SJCRH30 (cell line): Measurements from ENCODE around the gene TNFRSF1B. TPM values are rescaled to one million over a fixed set of nuclear protein-coding genes. Genes with fewer than 3 reads are reported as not detected.

ENCODE experiments used
- DNase-seq, 2 experiments: peaks; one replicate each; pipeline ENCODE4 v3.0.0-alpha.2; 2015 to 2020
- H3K27ac ChIP-seq: fragments of 250-450 bp; sonication (Bioruptor Pico); 2 replicates; pipeline ENCODE4 v1.5.1; 2020; ENCODE audit warnings: mild to moderate bottlenecking, moderate library complexity
- H3K27me3 ChIP-seq: fragments of 250-450 bp; sonication (Bioruptor Pico); 2 replicates; pipeline ENCODE4 v1.5.1; 2020; ENCODE audit warnings: mild to moderate bottlenecking, moderate library complexity
- H3K36me3 ChIP-seq: fragments of 250-450 bp; sonication (Bioruptor Pico); 2 replicates; pipeline ENCODE4 v1.5.1; 2020; ENCODE audit warnings: mild to moderate bottlenecking, moderate library complexity
- H3K4me1 ChIP-seq: fragments of 250-450 bp; sonication (Bioruptor Pico); 2 replicates; pipeline ENCODE4 v1.5.1; 2020; ENCODE audit warnings: mild to moderate bottlenecking, moderate library complexity
- H3K4me3 ChIP-seq: fragments of 250-450 bp; sonication (Bioruptor Pico); 2 replicates; pipeline ENCODE4 v1.5.1; 2020; ENCODE audit warnings: mild to moderate bottlenecking, moderate library complexity
- H3K9me3 ChIP-seq: fragments of 250-450 bp; sonication (Bioruptor Pico); replicated peaks from 2 replicates; pipeline ENCODE4 v1.5.1; 2020; ENCODE audit warnings: mild to moderate bottlenecking, moderate library complexity
- total RNA-seq: library from RNA; depleted of rRNA; stranded (reverse); fragments of >200 nt; shearing (Covaris generic); gene quantifications from 2 replicates; pipeline ENCODE4 v1.2.3, GENCODE V29; 2014

The TNFRSF1B gene
- total RNA-seq, 1 experiment from 2014 or later, result 6.8 TPM

- Histone ChIP-seq H3K4me3 (no peak overlapping the region), H3K9me3 (no peaks in the 10 kb centered on the region), H3K27ac (no peak overlapping the region), H3K36me3 (no peaks in the 10 kb centered on the region), H3K27me3 (no peaks in the 10 kb centered on the region), H3K4me1 (peaks cover 34% of the 10 kb centered on the region)
- DNase-seq, result no peak
Observed at GRCh38 chr1:12173041-12173509, 6.3 kb downstream of the TNFRSF1B start.

DNA sequence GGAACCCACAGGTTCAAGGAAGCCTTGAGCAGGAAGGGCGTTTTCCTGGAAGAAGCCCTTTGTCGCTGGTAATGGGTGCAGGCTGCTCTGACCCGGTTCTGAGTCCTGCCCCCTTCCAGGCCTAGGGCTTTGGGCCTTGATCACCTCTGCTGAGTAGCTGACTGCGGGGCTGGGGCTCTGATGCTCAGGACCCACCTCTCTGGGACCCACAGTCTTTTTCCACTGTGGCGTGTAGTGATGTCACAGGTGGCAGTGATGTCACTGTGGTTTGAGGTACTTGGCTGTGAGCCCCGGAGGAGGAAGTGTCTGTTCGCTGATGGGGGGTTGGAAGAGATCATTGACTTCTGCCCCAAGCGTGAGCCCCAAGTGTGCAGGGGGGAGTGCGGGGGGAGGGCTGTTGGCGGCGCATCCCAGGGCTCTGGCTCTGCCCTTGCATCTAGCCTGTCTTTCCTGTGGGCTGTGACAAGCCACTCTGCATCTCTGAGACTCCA is 6.9 kb downstream of the TNFRSF1B start:
- Histone ChIP-seq H3K9me3 (no peaks in the 10 kb centered on the region), H3K27me3 (no peaks in the 10 kb centered on the region), H3K27ac (no peak overlapping the region), H3K4me1 (peaks cover 37% of the 10 kb centered on the region), H3K4me3 (no peak overlapping the region), H3K36me3 (no peaks in the 10 kb centered on the region)
- DNase-seq, result no peak

- Histone ChIP-seq H3K4me3 (no peak overlapping the region), H3K36me3 (no peaks in the 10 kb centered on the region), H3K9me3 (no peaks in the 10 kb centered on the region), H3K27ac (no peak overlapping the region; the same call in 1 of the 2 replicates), H3K4me1 (peaks cover 42% of the 10 kb centered on the region), H3K27me3 (no peaks in the 10 kb centered on the region)
- peak; percentile 82 to 88 for DNase-seq
Observed at GRCh38 chr1:12174924-12175810, 8.4 kb downstream of the TNFRSF1B start.

GRCh38 chr1:12176298-12177118 is 9.7 kb downstream of the TNFRSF1B start:
- peaks cover 42% of the 10 kb centered on the region for H3K4me1 ChIP-seq
- H3K4me3 ChIP-seq, result no peak overlapping the region
- no peaks in the 10 kb centered on the region for H3K36me3 ChIP-seq
- H3K9me3 ChIP-seq, result no peaks in the 10 kb centered on the region
- no peak for DNase-seq
- no peak overlapping the region for H3K27ac ChIP-seq
- no peaks in the 10 kb centered on the region for H3K27me3 ChIP-seq

DNA sequence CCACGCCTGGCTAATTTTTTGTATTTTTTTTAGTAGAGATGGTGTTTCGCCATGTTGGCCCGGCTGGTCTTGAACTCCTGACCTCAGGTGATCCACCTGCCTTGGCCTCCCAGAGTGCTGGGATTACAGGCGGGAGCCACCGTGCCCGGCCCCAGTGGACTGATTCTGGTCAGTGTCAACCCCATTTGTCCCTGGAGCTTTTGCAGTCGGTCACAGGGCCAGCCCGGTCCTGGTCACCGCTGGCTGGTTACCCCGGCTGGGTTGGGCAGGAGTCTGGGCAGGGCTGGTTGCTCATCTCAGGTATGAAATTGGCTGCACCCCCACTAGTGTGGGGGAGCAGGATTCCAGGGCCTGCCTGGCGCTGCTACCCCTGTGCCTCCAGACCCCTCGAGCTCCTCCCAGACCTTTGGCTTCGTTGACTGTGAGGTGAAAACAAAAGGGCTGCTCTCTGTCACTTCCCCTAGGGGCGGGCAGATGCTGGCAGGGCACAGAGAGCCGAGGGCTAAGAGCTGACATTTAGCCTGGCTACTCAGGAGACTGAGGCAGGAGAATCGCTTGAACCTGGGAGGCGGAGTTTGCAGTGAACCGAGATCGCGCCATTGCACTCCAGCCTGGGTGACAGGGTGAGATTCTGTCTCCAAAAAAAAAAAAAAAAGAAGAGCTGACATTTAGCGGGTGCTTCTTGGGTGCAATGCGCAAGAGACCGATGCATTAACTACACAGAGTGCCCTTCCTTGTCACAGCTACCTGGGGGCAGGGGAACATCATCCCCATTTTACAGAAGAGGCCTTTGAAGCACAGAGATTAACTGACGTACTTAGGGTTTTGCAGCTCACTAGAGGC is 10.6 kb downstream of the TNFRSF1B start:
- H3K27me3 ChIP-seq, result no peaks in the 10 kb centered on the region
- peaks cover 42% of the 10 kb centered on the region for H3K4me1 ChIP-seq
- no peaks in the 10 kb centered on the region for H3K36me3 ChIP-seq
- H3K4me3 ChIP-seq, result no peak overlapping the region
- no peak for DNase-seq
- H3K9me3 ChIP-seq, result no peaks in the 10 kb centered on the region
- no peak overlapping the region for H3K27ac ChIP-seq

DNA sequence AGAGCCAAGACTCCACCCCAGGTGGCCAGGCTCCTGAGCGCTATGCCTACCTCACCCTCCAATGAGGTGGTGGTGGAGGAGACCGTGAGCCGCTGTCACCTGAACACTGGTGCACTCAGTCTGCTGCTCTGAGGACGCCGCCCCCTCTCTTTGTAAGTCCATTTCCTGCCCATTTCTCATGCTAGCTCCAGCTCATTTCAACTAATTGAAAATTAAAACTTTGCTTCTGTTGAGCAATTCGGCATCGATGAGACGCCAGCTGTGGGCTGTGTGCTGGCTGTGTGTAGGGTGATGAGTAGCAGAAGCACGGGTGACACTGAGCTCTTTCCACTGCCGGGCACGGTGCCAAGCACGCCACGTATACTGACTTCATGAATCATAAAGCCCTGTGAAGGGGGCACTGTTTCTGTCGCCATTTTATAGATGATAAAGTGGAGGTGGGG is 11.2 kb downstream of the TNFRSF1B start:
- Histone ChIP-seq H3K27me3 (no peaks in the 10 kb centered on the region), H3K4me1 (peaks cover 36% of the 10 kb centered on the region), H3K9me3 (no peaks in the 10 kb centered on the region), H3K36me3 (no peaks in the 10 kb centered on the region), H3K4me3 (no peak overlapping the region), H3K27ac (no peak overlapping the region)
- DNase-seq, result peak; percentile 51 to 62

- Histone ChIP-seq H3K27ac (no peak overlapping the region), H3K9me3 (no peaks in the 10 kb centered on the region), H3K36me3 (no peaks in the 10 kb centered on the region), H3K4me1 (peaks cover 32% of the 10 kb centered on the region), H3K4me3 (no peak overlapping the region), H3K27me3 (no peaks in the 10 kb centered on the region)
- no peak for DNase-seq
Observed at GRCh38 chr1:12178511-12178910, 11.7 kb downstream of the TNFRSF1B start.

GRCh38 chr1:12179111-12179519 is 12.3 kb downstream of the TNFRSF1B start:
- DNase-seq, result peak; percentile 55 to 62
- no peak overlapping the region for H3K27ac ChIP-seq
- no peak overlapping the region for H3K4me3 ChIP-seq
- H3K36me3 ChIP-seq, result no peaks in the 10 kb centered on the region
- no peaks in the 10 kb centered on the region for H3K27me3 ChIP-seq
- H3K4me1 ChIP-seq, result peaks cover 29% of the 10 kb centered on the region
- no peaks in the 10 kb centered on the region for H3K9me3 ChIP-seq

- Histone ChIP-seq H3K36me3 (no peaks in the 10 kb centered on the region), H3K4me1 (peaks cover 28% of the 10 kb centered on the region), H3K27me3 (no peaks in the 10 kb centered on the region), H3K4me3 (no peak overlapping the region), H3K9me3 (no peaks in the 10 kb centered on the region), H3K27ac (no peak overlapping the region)
- DNase-seq, result no peak
Observed at GRCh38 chr1:12179676-12180075, 12.9 kb downstream of the TNFRSF1B start.

DNA sequence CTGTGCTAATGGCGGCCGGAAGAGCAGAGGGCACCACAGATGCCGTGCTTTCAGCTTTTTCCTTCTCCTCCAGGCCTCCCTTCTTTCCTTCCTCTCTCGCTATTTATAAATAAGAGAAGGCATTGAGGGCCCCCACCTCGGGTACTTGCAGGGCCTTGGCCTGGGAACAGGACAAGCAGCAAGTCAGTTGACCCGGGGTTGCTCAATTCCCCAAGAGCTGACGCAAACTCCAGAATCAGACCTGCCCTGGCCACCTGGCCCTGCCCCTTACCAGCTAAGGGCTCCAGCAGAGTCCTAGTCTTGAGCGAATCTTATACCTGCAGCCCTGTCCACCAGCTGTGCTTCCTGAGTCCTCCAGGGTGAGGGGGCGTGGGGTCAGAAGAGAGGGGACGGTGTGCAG is 13.5 kb downstream of the TNFRSF1B start:
- Histone ChIP-seq H3K27me3 (no peaks in the 10 kb centered on the region), H3K4me1 (peaks cover 28% of the 10 kb centered on the region), H3K27ac (no peak overlapping the region), H3K4me3 (no peak overlapping the region), H3K36me3 (no peaks in the 10 kb centered on the region), H3K9me3 (no peaks in the 10 kb centered on the region)
- no peak for DNase-seq

DNA sequence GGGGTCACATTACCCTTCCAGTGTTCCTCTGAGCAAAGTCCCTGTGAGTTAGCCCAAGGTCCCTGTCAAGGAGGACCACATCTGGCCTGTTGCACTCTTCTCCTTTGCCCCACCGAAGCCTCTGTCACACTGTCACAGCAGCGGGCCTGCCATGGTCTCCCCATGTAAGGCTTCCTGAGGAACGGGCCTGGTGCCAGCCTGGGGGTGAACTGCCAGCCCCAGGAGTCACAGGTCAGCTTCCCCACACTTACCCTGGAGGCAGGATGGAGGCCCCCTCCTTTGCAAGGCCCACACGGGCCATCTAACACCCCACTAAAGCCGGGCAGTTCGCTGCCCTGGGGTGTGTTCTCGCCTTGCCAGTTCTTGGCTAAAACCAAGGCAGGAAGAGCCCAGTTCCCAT is 14.1 kb downstream of the TNFRSF1B start:
- no peaks in the 10 kb centered on the region for H3K9me3 ChIP-seq
- H3K4me1 ChIP-seq, result peaks cover 28% of the 10 kb centered on the region
- DNase-seq, result no peak
- no peak overlapping the region for H3K27ac ChIP-seq
- H3K27me3 ChIP-seq, result no peaks in the 10 kb centered on the region
- H3K36me3 ChIP-seq, result no peaks in the 10 kb centered on the region
- H3K4me3 ChIP-seq, result no peak overlapping the region

DNA sequence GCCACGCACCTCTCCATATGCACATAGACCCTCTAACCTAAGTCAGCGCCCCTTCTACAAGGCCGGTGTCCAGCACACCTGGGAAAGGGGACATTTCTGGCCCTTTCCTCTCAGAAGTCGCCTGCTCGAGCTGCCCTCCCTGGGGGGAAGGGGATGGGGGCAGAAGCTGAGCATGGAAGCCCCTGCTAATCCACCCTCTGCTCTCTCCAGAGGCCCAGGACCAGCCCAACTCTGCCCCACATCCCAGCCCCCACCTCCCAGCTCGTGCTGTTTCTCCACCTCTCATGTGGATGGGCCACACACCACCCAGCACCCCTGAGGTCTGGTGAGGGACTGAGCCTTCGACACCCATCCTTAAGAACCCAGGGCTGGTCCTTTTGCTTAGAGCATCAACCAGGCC is 14.8 kb downstream of the TNFRSF1B start:
- Histone ChIP-seq H3K9me3 (no peaks in the 10 kb centered on the region), H3K4me1 (peaks cover 30% of the 10 kb centered on the region), H3K4me3 (no peak overlapping the region), H3K27ac (no peak overlapping the region), H3K27me3 (no peaks in the 10 kb centered on the region), H3K36me3 (no peaks in the 10 kb centered on the region)
- DNase-seq, result no peak

- H3K9me3 ChIP-seq, result no peaks in the 10 kb centered on the region
- peaks cover 30% of the 10 kb centered on the region for H3K4me1 ChIP-seq
- H3K27me3 ChIP-seq, result no peaks in the 10 kb centered on the region
- no peak for DNase-seq
- no peak overlapping the region for H3K4me3 ChIP-seq
- H3K27ac ChIP-seq, result no peak overlapping the region
- no peaks in the 10 kb centered on the region for H3K36me3 ChIP-seq
Observed at GRCh38 chr1:12182410-12182984, 15.7 kb downstream of the TNFRSF1B start.
